Ovary (tissue), 3 donors: ENCODE data around the gene PTPRN2.

Source experiments
- CTCF ChIP-seq, 3 donors: fragments of 450-650 bp in 2 of 3; fragments of 200-600 bp in 1 of 3; IDR thresholded peaks; one replicate each; pipeline versions ENCODE4 v1.5.1 to v1.8.0; 2016 to 2022; ENCODE audit warnings: antibody characterized with exemption in 3 of 3, mild to moderate bottlenecking in 1 of 3
- EP300 ChIP-seq: sonication (generic); formaldehyde crosslinking; IDR thresholded peaks from one replicate; pipeline ENCODE4 v1.6.1; 2017; ENCODE audit warnings: antibody characterized with exemption
- POLR2A ChIP-seq: fragments of 450-650 bp; IDR thresholded peaks from one replicate; pipeline ENCODE4 v1.6.1; 2017; ENCODE audit warnings: antibody characterized with exemption, mild to moderate bottlenecking, moderate library complexity
- donor health status: DM: no; HTN: no; CAD: no.

- TF ChIP-seq CTCF (IDR thresholded peaks at IDR 0.05) (no peak), POLR2A (no peak), EP300 (no peak)
Measured at GRCh38 chr7:157539521-157539920, 1048.1 kb downstream of the PTPRN2 start.
